NCI-H1436 treated with DMSO at 0.1 percent for 48 hours (cell line): ENCODE results near the gene ADGRG4.
"Not testable (repeated sequence)": the region's sequence is repeated elsewhere in the genome, so short reads cannot be mapped to it uniquely, and the experiment has no call there.

Experiments
- DNase-seq: peaks from one replicate; lab custom pipeline; 2025; lab: John Stamatoyannopoulos, UW

The ADGRG4 gene

GRCh38 chrX:136386173-136386572, 85.4 kb downstream of the ADGRG4 start:
- DNase-seq = no peak

GRCh38 chrX:136386826-136387225, 86.1 kb downstream of the ADGRG4 start:
- DNase-seq = no peak

GRCh38 chrX:136387951-136388502, 87.3 kb downstream of the ADGRG4 start:
- DNase-seq = no peak

- no peak for DNase-seq
These were observed 90.2 kb downstream of the ADGRG4 start for GRCh38 chrX:136390921-136391320.

GRCh38 chrX:136395271-136395670, 94.5 kb downstream of the ADGRG4 start:
- DNase-seq = no peak

GRCh38 chrX:136397001-136397400, 96.2 kb downstream of the ADGRG4 start:
- DNase-seq = no peak

- DNase-seq = no peak
These were observed 104.4 kb downstream of the ADGRG4 start for GRCh38 chrX:136405126-136405525.

GRCh38 chrX:136417806-136418205, 117.0 kb downstream of the ADGRG4 start:
- no peak for DNase-seq

GRCh38 chrX:136421338-136421737, 120.6 kb downstream of the ADGRG4 start:
- DNase-seq = no peak

GRCh38 chrX:136423724-136424123, 123.0 kb downstream of the ADGRG4 start:
- no peak for DNase-seq

- DNase-seq = no peak
These were observed 125.2 kb downstream of the ADGRG4 start for GRCh38 chrX:136425996-136426395.

- DNase-seq = no peak
These were observed 130.9 kb downstream of the ADGRG4 start for GRCh38 chrX:136431625-136432024.

GRCh38 chrX:136437774-136438173, 137.0 kb downstream of the ADGRG4 start:
- DNase-seq = no peak

- no peak for DNase-seq
These were observed 137.4 kb downstream of the ADGRG4 start for GRCh38 chrX:136438192-136438591.

- DNase-seq = not testable (repeated sequence)
These were observed 144.9 kb downstream of the ADGRG4 start for GRCh38 chrX:136445674-136446073.

GRCh38 chrX:136446208-136446607, 145.4 kb downstream of the ADGRG4 start:
- DNase-seq = no peak

GRCh38 chrX:136447308-136447707, 146.5 kb downstream of the ADGRG4 start:
- DNase-seq = no peak

- DNase-seq = no peak
These were observed 147.2 kb downstream of the ADGRG4 start for GRCh38 chrX:136447968-136448367.

- DNase-seq = no peak
These were observed 149.5 kb downstream of the ADGRG4 start for GRCh38 chrX:136450050-136450830.

GRCh38 chrX:136452614-136453013, 151.9 kb downstream of the ADGRG4 start:
- DNase-seq = no peak

- DNase-seq = no peak
These were observed 152.4 kb downstream of the ADGRG4 start for GRCh38 chrX:136453114-136453513.

GRCh38 chrX:136453771-136454170, 153.0 kb downstream of the ADGRG4 start:
- DNase-seq = no peak

GRCh38 chrX:136456133-136456532, 155.4 kb downstream of the ADGRG4 start:
- DNase-seq = no peak
